Embryonic facial prominence (tissue), 1 donor: ENCODE results near the gene HDAC4.

ENCODE experiments used
- DNase-seq: peaks from one replicate; pipeline ENCODE4 v3.0.0-alpha.2; 2016; ENCODE audit errors: extremely low spot score

Gene HDAC4

GRCh38 chr2:239139566-239139965 is 261.3 kb downstream of the HDAC4 start:
- no peak for DNase-seq

DNA sequence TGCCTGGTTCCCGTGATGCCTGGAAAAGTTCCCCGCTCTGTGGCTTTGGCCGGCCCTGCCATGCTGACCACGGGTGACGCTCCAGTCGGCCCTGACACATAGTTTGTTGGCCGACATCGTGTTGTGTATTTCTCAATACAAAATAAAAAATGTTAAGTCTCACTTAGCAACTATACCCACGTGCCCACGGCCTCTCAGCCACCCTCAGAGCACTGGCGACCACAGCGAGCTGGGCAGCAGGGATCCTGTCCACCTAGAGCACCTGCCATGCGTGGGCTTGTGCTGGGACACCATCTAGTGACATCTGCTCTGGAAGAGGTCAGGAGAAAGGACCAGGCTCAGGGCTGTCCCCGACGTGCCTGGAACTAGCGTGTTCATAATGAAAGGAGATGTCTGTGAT is 261.7 kb downstream of the HDAC4 start:
- DNase-seq: no peak

- no peak for DNase-seq
Measured at GRCh38 chr2:239138610-239139009, 262.2 kb downstream of the HDAC4 start.

- no peak for DNase-seq
Measured at GRCh38 chr2:239137898-239138283, 262.9 kb downstream of the HDAC4 start.

DNA sequence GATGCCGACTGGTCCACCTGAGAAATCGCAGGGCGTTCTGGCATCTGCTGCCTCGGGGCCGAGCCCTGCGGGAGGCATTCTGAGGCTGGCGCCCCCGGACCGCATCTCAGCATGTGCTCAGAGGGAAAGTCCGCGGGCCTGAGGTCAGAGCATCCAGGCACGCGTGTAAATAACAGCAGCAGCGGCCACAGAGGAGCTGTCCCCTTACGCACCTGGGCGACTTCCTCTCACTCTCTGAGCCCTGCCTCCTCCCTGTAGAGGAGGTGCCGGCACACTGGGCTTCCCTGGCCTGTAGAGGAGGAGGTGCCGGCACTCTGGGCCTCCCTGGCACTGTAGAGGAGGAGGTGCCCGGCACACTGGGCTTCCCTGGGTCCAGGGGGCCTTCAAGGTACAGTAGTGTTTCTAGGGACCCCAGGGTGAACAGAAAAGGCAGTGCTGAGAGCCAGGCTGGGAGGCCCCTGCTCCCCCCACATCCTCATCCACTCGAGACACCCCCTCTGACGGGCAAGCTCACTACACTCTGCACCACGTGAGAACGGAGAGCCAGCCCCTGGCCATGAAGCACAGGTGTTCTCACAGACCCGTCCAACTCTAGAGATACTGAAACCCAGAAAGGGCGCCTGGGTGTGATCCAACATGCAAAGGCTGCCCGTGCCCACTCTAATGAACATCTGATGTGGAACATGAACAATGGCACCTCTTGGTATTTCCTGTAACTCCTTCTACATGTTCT is 263.5 kb downstream of the HDAC4 start:
- DNase-seq: no peak

- DNase-seq: no peak
Measured at GRCh38 chr2:239136762-239137161, 264.1 kb downstream of the HDAC4 start.

- DNase-seq: no peak
Measured at GRCh38 chr2:239136203-239136602, 264.6 kb downstream of the HDAC4 start.

GRCh38 chr2:239135531-239135930 is 265.3 kb downstream of the HDAC4 start:
- no peak for DNase-seq

DNA sequence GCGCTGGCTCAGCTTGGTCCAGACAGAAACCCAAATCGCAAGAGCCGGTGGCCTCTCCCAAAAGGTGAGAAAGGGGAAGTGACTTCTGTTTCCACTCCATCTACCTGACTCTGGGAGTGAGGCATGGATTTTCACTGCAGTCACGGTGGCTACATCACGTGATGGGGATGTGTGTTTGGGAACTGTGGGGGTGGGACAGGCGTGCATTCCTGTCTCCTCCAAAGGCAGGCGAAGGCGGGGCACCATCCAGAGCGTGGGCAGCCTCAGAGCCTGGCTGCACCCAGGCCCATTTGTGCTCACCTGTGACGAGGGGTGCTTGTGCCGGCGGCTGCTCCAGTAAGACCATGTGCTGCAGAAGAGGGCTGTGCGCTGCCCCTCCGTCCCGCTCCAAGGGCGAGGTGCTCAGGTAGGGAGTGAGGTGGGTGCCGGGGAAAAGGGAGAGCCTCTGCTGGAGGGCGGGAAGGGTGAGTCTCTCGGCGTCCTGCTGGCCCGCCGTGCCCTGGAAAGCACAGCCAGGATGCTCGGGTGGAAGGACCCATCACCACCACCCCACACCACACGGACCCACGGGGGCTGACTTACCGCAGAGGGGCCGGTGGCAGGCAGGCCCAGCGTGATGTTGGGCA is 266.8 kb downstream of the HDAC4 start:
- DNase-seq: no peak

- no peak for DNase-seq
Measured at GRCh38 chr2:239132786-239133185, 268.0 kb downstream of the HDAC4 start.

DNA sequence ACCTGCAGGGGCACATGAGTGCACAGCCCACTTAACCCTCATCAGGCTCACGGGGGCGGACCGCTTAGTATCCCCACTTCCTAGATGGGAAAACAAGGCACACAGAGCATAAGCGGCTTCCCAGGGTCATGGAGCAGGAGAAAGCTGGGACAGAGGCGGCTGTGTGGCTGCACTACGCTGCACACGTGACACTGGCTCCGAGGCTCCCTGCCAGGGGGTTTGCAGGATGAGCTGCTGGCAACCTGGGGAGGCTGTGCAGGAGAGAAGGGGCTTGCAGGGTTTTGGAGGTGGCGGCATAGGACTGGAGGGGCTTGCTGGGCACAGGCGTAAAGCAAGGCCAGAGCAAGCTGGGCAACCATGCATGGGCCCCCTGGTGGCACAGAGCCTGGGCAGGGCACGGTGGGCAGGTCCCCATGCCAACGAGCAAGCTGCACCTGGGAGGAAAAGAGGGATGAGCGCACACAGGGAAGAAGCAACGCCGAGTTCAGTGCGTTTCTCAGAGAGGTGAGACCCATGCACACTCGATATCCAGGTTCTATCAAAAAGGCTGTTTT is 268.6 kb downstream of the HDAC4 start:
- no peak for DNase-seq

DNA sequence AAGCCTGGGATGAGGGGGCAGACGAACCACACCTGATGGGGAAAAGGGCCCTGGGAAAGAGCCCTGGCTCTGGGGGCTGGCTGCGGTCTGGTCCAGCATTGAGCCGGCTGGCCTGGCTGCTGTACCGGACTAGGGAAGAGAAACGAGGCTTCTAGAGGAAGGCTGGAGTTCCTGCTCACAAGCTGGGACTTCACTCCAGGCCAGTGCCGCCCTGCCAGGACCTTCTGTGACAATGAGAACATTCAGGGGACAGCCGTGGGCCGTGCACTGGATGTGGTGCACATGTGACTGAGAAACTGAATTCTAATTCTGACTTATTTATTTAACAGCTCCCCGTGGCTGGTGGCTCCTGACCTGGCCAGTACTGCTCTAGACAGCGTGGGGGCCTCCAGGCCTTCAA is 269.3 kb downstream of the HDAC4 start:
- DNase-seq: no peak

DNA sequence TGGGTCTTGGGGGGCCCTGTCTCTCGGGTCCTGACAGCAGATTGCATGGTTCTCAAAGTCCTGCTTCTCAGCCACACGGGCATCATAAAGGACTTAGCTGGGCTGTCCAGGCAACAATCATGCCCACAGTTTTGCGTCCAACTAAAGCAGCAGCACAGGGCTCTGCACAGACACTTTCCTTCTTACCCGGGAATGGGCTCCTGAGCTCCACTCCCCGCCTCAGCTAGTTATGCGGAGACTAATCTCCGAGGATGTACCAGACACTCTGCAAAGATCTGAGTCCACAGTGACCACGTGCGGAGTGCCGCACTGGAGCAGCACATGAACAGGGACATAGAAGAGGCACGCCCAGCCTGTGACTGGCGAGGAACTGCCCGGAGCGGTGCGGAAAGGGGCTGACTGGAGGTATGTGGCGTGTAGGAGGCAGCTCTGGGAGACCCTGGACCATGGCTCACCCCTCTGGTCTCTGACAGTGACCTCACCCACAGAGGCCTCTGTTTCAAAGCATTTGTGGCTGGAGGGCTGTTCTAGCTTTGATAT is 270.0 kb downstream of the HDAC4 start:
- no peak for DNase-seq

- no peak for DNase-seq
Measured at GRCh38 chr2:239130041-239130440, 270.8 kb downstream of the HDAC4 start.

GRCh38 chr2:239129147-239129920 is 271.5 kb downstream of the HDAC4 start:
- DNase-seq: no peak

- DNase-seq: no peak
Measured at GRCh38 chr2:239128706-239129105, 272.1 kb downstream of the HDAC4 start.

DNA sequence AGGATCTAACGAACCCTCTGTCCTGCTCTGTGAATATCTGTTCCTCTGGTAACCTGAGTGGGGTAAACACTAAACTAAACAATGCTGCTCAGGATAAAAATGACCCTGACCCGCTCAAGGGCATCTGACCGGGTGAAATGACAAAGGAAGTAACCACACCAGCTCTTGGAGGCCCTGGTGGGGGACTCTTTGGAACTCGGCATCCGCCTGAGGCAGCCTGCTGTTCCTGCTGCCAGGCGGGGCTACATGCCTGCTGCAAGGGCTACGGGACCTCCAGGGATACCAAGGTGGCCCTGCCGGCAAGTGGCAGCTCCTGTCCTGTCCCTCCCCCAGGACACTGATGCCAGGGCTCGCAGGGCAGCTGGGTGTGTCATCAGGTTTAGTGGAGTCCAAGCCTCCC is 273.3 kb downstream of the HDAC4 start:
- no peak for DNase-seq

DNA sequence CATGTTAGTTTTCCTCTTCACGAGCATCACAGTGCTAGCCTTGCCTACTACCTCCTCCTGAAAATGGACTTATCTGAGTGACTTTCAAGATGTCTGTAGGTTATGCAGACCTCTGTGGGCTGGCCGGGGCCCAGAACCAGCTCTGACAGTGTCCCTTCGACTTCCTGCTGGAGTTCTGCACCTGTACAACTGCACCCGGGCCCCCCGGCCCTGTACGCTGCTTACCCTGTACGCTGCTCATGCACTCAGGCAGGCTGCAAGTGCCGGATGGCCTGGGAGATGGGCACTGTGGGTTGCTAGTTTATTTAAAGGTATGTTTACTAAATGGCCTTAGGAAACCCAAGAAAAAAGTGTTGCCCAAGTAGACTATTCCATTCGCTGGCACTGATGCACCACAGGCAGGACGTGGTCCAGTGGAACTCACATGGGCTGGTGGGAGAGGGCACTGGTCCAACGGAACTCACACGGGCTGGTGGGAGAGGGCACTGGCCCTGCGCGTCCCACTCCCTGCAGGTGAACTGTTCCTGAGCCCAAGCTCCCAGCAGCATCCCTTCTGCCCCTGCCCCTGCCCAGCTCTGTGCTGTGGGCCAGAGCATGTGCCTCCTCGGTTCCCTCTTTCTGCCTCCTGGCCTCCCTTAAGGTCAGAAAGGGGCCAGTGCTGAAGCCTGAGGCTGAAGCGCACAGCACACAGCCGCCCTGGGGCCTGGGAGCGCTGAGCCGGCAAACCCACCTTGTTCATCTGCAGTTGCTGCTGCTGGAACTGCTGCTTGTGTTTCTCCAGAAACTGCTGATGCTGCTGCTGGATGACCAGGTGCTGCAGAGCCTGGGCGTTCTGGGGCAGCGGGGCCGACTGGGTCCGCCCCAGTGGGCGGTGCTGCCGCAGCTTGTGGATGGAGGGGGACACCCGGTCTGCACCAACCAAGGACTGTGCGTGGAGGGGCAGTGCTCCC is 274.8 kb downstream of the HDAC4 start:
- DNase-seq: no peak

GRCh38 chr2:239124152-239124899 is 276.5 kb downstream of the HDAC4 start:
- DNase-seq: no peak

- no peak for DNase-seq
Measured at GRCh38 chr2:239122421-239123110, 278.3 kb downstream of the HDAC4 start.
